SH-SY5Y (cell line): ENCODE measurements around the gene DBP.

Experiments
- GATA2 ChIP-seq: IDR thresholded peaks from 2 replicates; pipeline ENCODE4 v1.6.1; 2011; ENCODE audit warnings: mild to moderate bottlenecking, low read depth, low read length
- GATA3 ChIP-seq: IDR thresholded peaks from 2 replicates; pipeline ENCODE4 v1.6.1; 2011; ENCODE audit warnings: low read depth, mild to moderate bottlenecking, low read length, moderate library complexity

The DBP gene

DNA sequence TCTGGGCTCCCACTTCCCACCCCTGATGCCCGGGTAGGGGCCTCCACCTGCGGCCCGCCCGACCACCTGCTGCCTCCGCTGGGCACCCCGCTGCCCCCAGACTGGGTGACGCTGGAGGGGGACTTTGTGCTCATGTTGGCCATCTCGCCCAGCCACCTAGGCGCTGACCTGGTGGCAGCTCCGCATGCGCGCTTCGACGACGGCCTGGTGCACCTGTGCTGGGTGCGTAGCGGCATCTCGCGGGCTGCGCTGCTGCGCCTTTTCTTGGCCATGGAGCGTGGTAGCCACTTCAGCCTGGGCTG, 7.9 kb downstream of the DBP start:
- TF ChIP-seq GATA3, result no peak
- no peak for TF ChIP-seq GATA2

- TF ChIP-seq GATA3 (no peak), GATA2 (no peak)
Observed at GRCh38 chr19:48628486-48629296, 8.5 kb downstream of the DBP start.

- TF ChIP-seq GATA2 (no peak), GATA3 (no peak)
Observed at GRCh38 chr19:48627865-48628314, 9.3 kb downstream of the DBP start.

GRCh38 chr19:48627201-48627864, 9.8 kb downstream of the DBP start:
- no peak for TF ChIP-seq GATA3
- TF ChIP-seq GATA2, result no peak

- no peak for TF ChIP-seq GATA2
- TF ChIP-seq GATA3, result no peak
Observed at GRCh38 chr19:48625891-48626327, 11.3 kb downstream of the DBP start.

GRCh38 chr19:48624791-48625723, 12.1 kb downstream of the DBP start:
- no peak for TF ChIP-seq GATA2
- no peak for TF ChIP-seq GATA3

DNA sequence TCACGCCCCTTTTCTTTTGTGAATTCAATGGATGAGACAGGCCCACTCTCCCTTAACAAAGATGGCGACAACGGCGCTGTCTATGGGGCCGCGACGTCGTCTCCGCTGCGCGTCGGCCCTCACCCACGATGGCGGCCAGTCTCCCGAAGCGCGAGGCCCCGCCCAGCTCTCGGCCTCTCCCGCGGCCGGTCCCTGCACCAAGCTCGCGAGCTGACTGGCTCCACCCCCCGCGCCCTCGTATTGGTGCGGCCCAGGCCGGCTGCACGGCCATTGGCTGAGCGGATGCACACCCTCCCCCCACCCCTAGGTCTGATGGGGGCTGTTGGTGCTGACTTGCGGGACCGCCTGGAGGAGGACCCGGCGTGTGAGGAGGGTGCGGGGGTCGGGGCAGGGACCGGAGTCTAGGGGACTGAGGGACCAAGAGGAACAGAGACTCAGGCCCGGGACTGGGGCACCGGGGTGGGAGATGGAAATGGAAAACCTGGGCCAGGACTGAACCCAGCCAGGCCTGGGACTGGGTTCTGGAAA, 13.0 kb downstream of the DBP start:
- no peak for TF ChIP-seq GATA3
- TF ChIP-seq GATA2, result no peak

DNA sequence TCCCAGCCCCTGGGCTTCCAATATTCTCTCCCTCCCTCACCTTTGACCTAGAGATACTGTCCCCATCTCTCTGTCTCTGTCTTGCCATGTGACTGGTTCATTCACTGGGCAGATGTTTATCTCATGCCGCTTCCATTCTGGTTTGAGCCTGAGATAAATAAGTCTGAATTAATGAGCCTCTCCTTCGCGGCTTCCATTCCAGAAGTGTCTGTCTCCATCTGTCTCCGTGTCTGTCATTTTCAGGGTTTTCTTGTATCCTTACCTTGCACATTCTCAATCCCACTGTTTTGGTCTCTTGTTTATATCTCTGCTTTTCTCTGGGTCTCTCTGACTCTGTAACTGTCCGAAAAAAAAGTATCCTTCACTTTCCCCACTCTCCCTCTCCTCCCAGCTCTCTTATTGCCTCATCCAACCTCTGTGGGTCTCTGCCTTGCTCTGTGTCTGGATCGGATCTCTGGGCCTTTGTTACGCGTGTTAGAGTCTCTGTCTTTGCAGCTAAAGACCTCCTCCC, 13.6 kb downstream of the DBP start:
- TF ChIP-seq GATA3 (no peak), GATA2 (peak; percentile 96)

GRCh38 chr19:48619692-48620585, 17.2 kb downstream of the DBP start:
- no peak for TF ChIP-seq GATA2
- no peak; the same call in 1 of the 2 replicates for TF ChIP-seq GATA3

- TF ChIP-seq GATA2 (peak; percentile 97), GATA3 (no peak; the same call in 1 of the 2 replicates)
Observed at GRCh38 chr19:48618916-48619691, 18.1 kb downstream of the DBP start, which contains the start of the genes RPL18 and SPHK2. TSS of gene RPL18 (minus strand) at chr19:48619178. CDS start at chr19:48619143, 35 bp downstream. TSS of gene SPHK2 (plus strand) at chr19:48619506. CDS start at chr19:48620515, 1,009 bp downstream.

DNA sequence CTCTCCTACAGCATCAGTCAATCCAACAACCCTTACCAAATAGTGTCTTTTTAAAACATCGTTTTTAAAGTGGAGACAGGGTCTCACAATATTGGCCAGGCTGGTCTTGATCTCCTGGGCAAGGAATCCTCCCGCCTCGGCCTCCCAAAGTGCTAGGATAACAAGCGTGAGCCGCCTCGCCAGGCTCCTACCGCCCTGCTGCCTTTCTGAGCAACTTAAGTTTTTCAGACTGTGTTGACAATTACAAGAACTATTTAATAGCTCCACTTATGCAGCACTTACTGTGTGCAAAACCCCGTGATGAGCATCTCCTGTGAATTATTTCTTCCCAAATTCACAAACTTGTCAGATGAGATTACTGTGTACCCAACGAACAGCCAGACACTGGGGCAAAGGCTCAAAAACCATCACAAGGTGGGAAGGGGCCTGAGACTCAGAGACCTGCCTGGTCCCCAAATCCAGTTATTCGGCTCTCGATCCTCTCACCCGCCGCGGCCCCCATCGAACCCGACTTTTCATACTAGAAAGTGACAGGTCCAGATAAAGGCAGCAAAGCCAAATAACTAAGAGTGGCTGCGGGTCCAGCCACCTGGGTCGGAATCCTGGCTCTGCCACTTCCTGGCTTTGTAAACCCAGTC, 18.8 kb downstream of the DBP start:
- TF ChIP-seq GATA3 (no peak), GATA2 (no peak)
